DLD1 (cell line): ENCODE measurements around the gene NKX1-1.
"Not testable (repeated sequence)": the region's sequence is repeated elsewhere in the genome, so short reads cannot be mapped to it uniquely, and the experiment has no call there.

ENCODE experiments used
- in situ Hi-C: cut with HindIII; loops from 2 replicates; pipeline ENCODE4 v1.10.0; 2017; ENCODE audit warnings: low sequenced_read_pairs

NKX1-1 gene

GRCh38 chr4:1406394-1406980 is at the start of gene NKX1-1:
TSS of gene NKX1-1 (minus strand) at chr4:1406442. CDS start at chr4:1406442, 0 bp downstream.
- in situ Hi-C loops, result loop anchor here (25.0 kb wide), 1 partner anchor 794 kb away; no protein-coding TSS in a partner anchor

GRCh38 chr4:1453731-1454130 is 47.5 kb upstream of the NKX1-1 start:
- in situ Hi-C loops, result no loop called here

- in situ Hi-C loops, result no loop called here
Measured at GRCh38 chr4:1452431-1453051, 46.3 kb upstream of the NKX1-1 start.

- in situ Hi-C loops, result no loop called here
Measured at GRCh38 chr4:1451752-1452122, 45.5 kb upstream of the NKX1-1 start.

- in situ Hi-C loops, result no loop called here
Measured at GRCh38 chr4:1451106-1451751, 45.0 kb upstream of the NKX1-1 start.

- in situ Hi-C loops, result no loop called here
Measured at GRCh38 chr4:1449833-1450741, 43.8 kb upstream of the NKX1-1 start.

GRCh38 chr4:1449475-1449832 is 43.2 kb upstream of the NKX1-1 start:
- in situ Hi-C loops, result no loop called here

- in situ Hi-C loops, result no loop called here
Measured at GRCh38 chr4:1448589-1449420, 42.6 kb upstream of the NKX1-1 start.

- in situ Hi-C loops, result no loop called here
Measured at GRCh38 chr4:1447676-1448588, 41.7 kb upstream of the NKX1-1 start.

- in situ Hi-C loops, result no loop called here
Measured at GRCh38 chr4:1446502-1447386, 40.5 kb upstream of the NKX1-1 start.

- in situ Hi-C loops, result no loop called here
Measured at GRCh38 chr4:1445716-1446445, 39.6 kb upstream of the NKX1-1 start.

GRCh38 chr4:1443688-1444172 is 37.5 kb upstream of the NKX1-1 start:
- in situ Hi-C loops, result not testable (repeated sequence)

- in situ Hi-C loops, result no loop called here
Measured at GRCh38 chr4:1427010-1427409, 20.8 kb upstream of the NKX1-1 start.

GRCh38 chr4:1421657-1422056 is 15.4 kb upstream of the NKX1-1 start:
- in situ Hi-C loops, result loop anchor here (25.0 kb wide), 1 partner anchor 809 kb away; no protein-coding TSS in a partner anchor

- in situ Hi-C loops, result loop anchor here (25.0 kb wide), 1 partner anchor 807 kb away; no protein-coding TSS in a partner anchor
Measured at GRCh38 chr4:1419708-1420107, 13.5 kb upstream of the NKX1-1 start.

GRCh38 chr4:1418494-1419285 is 12.4 kb upstream of the NKX1-1 start:
- in situ Hi-C loops, result loop anchor here (25.0 kb wide), 1 partner anchor 806 kb away; no protein-coding TSS in a partner anchor
